WTC11 (cell line): ENCODE results near the gene TSEN54.

Source experiments
- ARID4B ChIP-seq: sonication (generic); formaldehyde crosslinking; IDR thresholded peaks from 2 replicates; pipeline ENCODE4 v1.8.0; 2023; ENCODE audit warnings: missing genetic modification reagents, mild to moderate bottlenecking, borderline replicate concordance
- ATF1 ChIP-seq: sonication (generic); formaldehyde crosslinking; IDR thresholded peaks from 2 replicates; pipeline ENCODE4 v1.8.1; 2023; ENCODE audit warnings: mild to moderate bottlenecking, moderate library complexity, missing genetic modification reagents
- ATF2 ChIP-seq: sonication (generic); formaldehyde crosslinking; IDR thresholded peaks from 2 replicates; pipeline ENCODE4 v1.8.1; 2022; ENCODE audit warnings: low read depth, missing genetic modification reagents, borderline replicate concordance
- CTCF ChIP-seq: fragments of 200-600 bp; IDR thresholded peaks from 2 replicates; pipeline ENCODE4 v1.8.0; 2022; ENCODE audit warnings: antibody characterized with exemption
- IRF1 ChIP-seq: sonication (generic); formaldehyde crosslinking; IDR thresholded peaks from 2 replicates; pipeline ENCODE4 v1.8.0; 2023; ENCODE audit warnings: missing genetic modification reagents
- MLX ChIP-seq: sonication (generic); formaldehyde crosslinking; IDR thresholded peaks from 2 replicates; pipeline ENCODE4 v1.8.1; 2023; ENCODE audit warnings: mild to moderate bottlenecking, missing genetic modification reagents, moderate library complexity
- MYBL2 ChIP-seq: sonication (generic); formaldehyde crosslinking; IDR thresholded peaks from 2 replicates; pipeline ENCODE4 v1.8.1; 2023; ENCODE audit warnings: mild to moderate bottlenecking, moderate library complexity, missing genetic modification reagents
- NR3C1 ChIP-seq: sonication (generic); formaldehyde crosslinking; conservative IDR thresholded peaks from 2 replicates; pipeline ENCODE4 v1.8.1; 2023; ENCODE audit warnings: low read depth, mild to moderate bottlenecking, missing genetic modification reagents
- SP1 ChIP-seq: sonication (generic); formaldehyde crosslinking; conservative IDR thresholded peaks from 2 replicates; pipeline ENCODE4 v1.8.1; 2022; ENCODE audit warnings: missing genetic modification reagents
- TCF7 ChIP-seq: sonication (generic); formaldehyde crosslinking; IDR thresholded peaks from 2 replicates; pipeline ENCODE4 v1.8.0; 2022; ENCODE audit warnings: mild to moderate bottlenecking, low read depth, missing genetic modification reagents, moderate library complexity
- ZBTB21 ChIP-seq: sonication (generic); formaldehyde crosslinking; IDR thresholded peaks from 2 replicates; pipeline ENCODE4 v1.8.1; 2023; ENCODE audit warnings: mild to moderate bottlenecking, missing genetic modification reagents, borderline replicate concordance
- ZNF138 ChIP-seq: sonication (generic); formaldehyde crosslinking; conservative IDR thresholded peaks from 2 replicates; pipeline ENCODE4 v1.8.1; 2022; ENCODE audit warnings: mild to moderate bottlenecking, moderate library complexity, missing genetic modification reagents
- TF ChIP-seq, protein P1 (sequence below): sonication (generic); formaldehyde crosslinking; IDR thresholded peaks from 2 replicates; pipeline ENCODE4 v1.8.1; 2023; ENCODE audit warnings: mild to moderate bottlenecking, moderate library complexity, missing genetic modification reagents
- TF ChIP-seq, protein P2 (sequence below): sonication (generic); formaldehyde crosslinking; IDR thresholded peaks from 2 replicates; pipeline ENCODE4 v1.8.0; 2022; ENCODE audit warnings: mild to moderate bottlenecking, missing genetic modification reagents

DNA sequence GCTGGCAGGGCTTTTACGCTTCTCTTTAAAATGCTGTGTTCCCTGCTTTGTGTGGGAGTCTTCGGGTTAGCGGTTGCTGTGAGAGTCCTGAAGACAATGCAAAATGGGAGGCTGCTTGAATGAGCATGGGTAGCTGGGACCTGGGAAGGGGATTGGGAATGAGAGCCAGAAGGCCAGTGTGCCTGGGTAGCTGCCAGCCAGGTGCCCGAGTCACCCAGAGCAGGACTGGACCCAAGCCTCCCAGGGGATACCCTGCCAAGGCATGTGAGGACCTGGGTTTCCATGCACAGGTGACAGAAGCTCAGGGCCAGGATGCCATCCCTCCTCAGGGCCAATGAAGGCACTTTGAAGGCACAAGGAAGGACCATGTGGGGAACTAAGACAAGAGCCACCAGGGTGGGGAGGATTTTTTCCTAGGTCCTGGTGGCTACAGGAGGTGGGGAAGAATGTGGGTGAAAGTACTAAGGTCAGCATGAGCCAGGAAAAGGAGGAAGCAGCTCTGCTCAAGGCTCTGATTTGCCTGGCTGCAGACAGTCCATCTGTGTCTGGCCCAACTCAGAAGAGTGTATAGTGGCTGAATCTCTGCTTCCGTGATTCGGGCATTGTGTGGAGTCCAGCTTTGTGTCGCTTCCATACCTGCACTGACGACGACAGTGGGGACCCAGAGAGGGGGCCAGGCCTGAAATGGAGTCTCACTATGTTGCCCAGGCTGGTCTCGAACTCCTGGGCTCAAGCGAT, 39.4 kb upstream of the TSEN54 start:
- TF ChIP-seq IRF1, result no peak
- no peak for TF ChIP-seq ARID4B (CRISPR knock-in tag)
- TF ChIP-seq, protein P1, sequence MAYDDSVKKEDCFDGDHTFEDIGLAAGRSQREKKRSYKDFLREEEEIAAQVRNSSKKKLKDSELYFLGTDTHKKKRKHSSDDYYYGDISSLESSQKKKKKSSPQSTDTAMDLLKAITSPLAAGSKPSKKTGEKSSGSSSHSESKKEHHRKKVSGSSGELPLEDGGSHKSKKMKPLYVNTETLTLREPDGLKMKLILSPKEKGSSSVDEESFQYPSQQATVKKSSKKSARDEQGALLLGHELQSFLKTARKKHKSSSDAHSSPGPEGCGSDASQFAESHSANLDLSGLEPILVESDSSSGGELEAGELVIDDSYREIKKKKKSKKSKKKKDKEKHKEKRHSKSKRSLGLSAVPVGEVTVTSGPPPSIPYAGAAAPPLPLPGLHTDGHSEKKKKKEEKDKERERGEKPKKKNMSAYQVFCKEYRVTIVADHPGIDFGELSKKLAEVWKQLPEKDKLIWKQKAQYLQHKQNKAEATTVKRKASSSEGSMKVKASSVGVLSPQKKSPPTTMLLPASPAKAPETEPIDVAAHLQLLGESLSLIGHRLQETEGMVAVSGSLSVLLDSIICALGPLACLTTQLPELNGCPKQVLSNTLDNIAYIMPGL, result no peak
- TF ChIP-seq SP1 (CRISPR knock-in tag), result no peak
- no peak for TF ChIP-seq CTCF
- no peak for TF ChIP-seq ATF1 (CRISPR knock-in tag)
- no peak for TF ChIP-seq ZNF138 (CRISPR knock-in tag)
- TF ChIP-seq MLX (CRISPR knock-in tag), result no peak
- no peak for TF ChIP-seq TCF7
- no peak for TF ChIP-seq NR3C1
- TF ChIP-seq ATF2 (CRISPR knock-in tag), result no peak
- no peak for TF ChIP-seq MYBL2 (CRISPR knock-in tag)
- no peak for TF ChIP-seq ZBTB21 (CRISPR knock-in tag)
- TF ChIP-seq, protein P2, sequence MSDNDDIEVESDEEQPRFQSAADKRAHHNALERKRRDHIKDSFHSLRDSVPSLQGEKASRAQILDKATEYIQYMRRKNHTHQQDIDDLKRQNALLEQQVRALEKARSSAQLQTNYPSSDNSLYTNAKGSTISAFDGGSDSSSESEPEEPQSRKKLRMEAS (CRISPR knock-in tag), result no peak
